VCaP (cell line): ENCODE measurements around the gene TMCO2.

Experiments used
- H3K27ac ChIP-seq: fragments of 450-650 bp; 2 replicates; pipeline ENCODE4 v1.5.1; 2017
- CTCF ChIP-seq: fragments of 450-650 bp; conservative IDR thresholded peaks from 2 replicates; pipeline ENCODE4 v1.5.1; 2017; ENCODE audit warnings: mild to moderate bottlenecking, moderate library complexity

Gene TMCO2

DNA sequence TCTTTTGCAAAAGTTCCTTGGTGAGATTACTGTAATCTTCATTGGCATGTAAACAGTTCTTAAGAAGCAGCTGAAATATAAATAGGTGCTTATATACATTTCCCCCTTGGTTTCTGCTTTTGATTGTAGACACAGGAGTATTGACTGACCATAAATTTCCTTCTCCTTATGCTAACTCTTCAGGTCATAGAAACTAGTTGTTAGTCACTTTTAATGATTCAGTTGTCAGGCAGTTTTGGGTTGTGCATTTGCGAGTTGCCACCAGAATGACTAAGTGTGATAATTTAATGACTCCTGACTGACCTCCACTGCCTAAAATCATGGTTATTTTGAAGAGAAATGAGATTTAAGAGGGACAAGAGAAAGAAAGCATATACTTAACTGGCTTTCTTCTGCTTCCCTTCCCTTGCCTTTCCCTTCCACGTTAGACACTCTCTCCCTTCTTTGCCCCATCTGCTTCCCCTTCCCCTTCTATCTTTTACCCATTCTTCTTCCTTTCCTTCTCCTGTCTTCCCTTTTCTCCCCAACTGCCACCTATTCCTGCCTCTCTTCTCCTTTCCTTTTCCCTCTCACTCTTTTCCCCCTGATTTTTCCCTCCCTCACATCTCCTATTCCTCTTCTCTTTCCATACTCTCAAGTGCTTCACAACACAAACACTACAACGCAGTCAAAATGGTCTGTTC lies 22.6 kb downstream of the TMCO2 start:
- TF ChIP-seq CTCF, result no peak
- H3K27ac ChIP-seq, result no peak overlapping the region

GRCh38 chr1:40272653-40273213 lies 25.0 kb downstream of the TMCO2 start:
- H3K27ac ChIP-seq, result no peak overlapping the region
- no peak for TF ChIP-seq CTCF

DNA sequence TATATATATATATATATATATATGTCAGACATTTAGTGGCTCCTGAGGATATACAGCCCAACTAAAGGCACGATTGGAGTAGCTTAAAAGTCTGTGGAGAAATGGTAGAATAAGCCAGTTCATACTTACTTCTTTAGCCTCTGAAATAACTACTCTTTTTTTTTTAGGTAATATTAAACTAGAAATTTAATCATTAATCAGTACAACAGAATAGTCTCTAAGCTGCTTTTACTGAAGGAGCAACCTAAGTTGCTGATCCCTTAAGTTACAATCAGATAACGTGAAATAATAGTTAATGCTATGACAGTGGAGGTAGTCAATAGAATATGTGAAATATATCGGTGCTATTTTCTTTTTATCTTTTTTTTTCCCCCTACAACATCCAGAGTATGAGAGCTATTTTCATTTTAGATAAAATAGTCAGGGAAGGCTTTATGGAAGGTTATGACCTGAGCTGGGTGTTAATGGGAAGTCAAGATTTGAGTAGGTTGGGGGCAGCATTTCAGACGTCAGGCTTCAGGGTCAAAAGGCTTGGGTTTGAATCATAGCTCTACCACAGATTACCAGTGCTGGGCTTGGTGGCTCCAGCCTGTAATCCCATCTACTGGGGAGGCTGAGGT lies 25.9 kb downstream of the TMCO2 start:
- no peak for TF ChIP-seq CTCF

DNA sequence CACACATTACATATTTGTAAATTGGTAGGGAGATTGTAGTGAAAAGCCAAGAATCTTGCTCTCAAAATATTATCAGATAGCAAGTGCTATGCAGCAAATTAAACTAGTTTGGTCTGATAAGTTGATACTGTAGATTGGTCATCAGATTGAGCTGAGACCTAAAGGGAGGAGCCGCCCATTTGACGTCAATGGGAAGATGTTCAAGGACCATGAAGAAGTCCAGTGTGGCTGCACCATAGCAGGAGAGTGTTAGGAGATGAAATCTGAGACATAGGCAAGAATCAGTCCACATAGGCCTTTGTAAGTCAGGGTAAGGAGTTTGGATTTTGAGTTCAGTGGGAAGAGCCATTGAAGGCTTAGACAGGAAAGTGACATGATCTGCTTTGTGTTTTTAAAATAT lies 26.6 kb downstream of the TMCO2 start:
- no peak for TF ChIP-seq CTCF
- no peak overlapping the region for H3K27ac ChIP-seq

More for the DNA sequence above, 25.9 kb downstream of the TMCO2 start:
- H3K27ac ChIP-seq, result no peak overlapping the region

GRCh38 chr1:40276122-40276521 lies 28.4 kb downstream of the TMCO2 start:
- peak overlapping the region; percentile 35 for H3K27ac ChIP-seq

GRCh38 chr1:40281853-40282252 lies 34.1 kb downstream of the TMCO2 start:
- TF ChIP-seq CTCF, result no peak

More at GRCh38 chr1:40276122-40276521, 28.4 kb downstream of the TMCO2 start:
- TF ChIP-seq CTCF, result no peak

GRCh38 chr1:40291293-40291692 lies 43.6 kb downstream of the TMCO2 start:
- no peak overlapping the region for H3K27ac ChIP-seq
- TF ChIP-seq CTCF, result no peak

More at GRCh38 chr1:40281853-40282252, 34.1 kb downstream of the TMCO2 start:
- H3K27ac ChIP-seq, result peak overlapping the region; percentile 90
